PC-9 (cell line): ENCODE measurements around the gene FAM83G. TPM values are rescaled to one million over a fixed set of nuclear protein-coding genes. Genes with fewer than 3 reads are reported as not detected.

Experiments
- BruUV-seq: library from RNA; stranded (reverse); fragments of 400-500 nt; replicated peaks from 2 replicates; lab custom pipeline; 2021; lab: Mats Ljungman, UMichigan
- CTCF ChIA-PET: fragments of 300-600 bp; sonication (Branson Sonifier 250); formaldehyde crosslinking; loops from one replicate; lab custom pipeline; 2022; ENCODE audit warnings: antibody characterized with exemption; lab: Charles Lee
- POLR2A ChIA-PET: fragments of 300-600 bp; sonication (Branson Sonifier 250); formaldehyde crosslinking; loops from one replicate; lab custom pipeline; 2022; ENCODE audit warnings: antibody characterized with exemption; ENCODE audit not compliant: unreplicated experiment; lab: Charles Lee
- DNase-seq, 2 experiments: peaks; one replicate each; pipeline versions ENCODE4 v3.0.0 to v3.0.0-alpha.2; 2015 to 2022; ENCODE audit warnings: mixed read lengths in 1 of 2
- H2AFZ ChIP-seq: fragments of 200-600 bp; sonication (generic); 2 replicates; pipeline ENCODE4 v1.8.1; 2017; ENCODE audit warnings: antibody characterized with exemption
- H3F3A ChIP-seq: fragments of 200-600 bp; sonication (generic); 2 replicates; pipeline ENCODE4 v1.8.1; 2017; ENCODE audit warnings: antibody characterized with exemption, mild to moderate bottlenecking, low read depth; ENCODE audit not compliant: insufficient read depth
- H3K27ac ChIP-seq: fragments of 200-600 bp; sonication (generic); 2 replicates; pipeline ENCODE4 v1.6.1; 2016; ENCODE audit warnings: mixed run types
- H3K27me3 ChIP-seq: fragments of 200-600 bp; sonication (generic); 2 replicates; pipeline ENCODE4 v1.6.1; 2016; ENCODE audit warnings: low read depth, mixed run types; ENCODE audit not compliant: insufficient read depth
- H3K36me3 ChIP-seq: fragments of 200-600 bp; sonication (generic); 2 replicates; pipeline ENCODE4 v1.6.1; 2016; ENCODE audit warnings: low read depth, mixed run types
- H3K4me1 ChIP-seq: fragments of 200-600 bp; sonication (generic); replicated peaks from 2 replicates; pipeline ENCODE4 v1.6.1; 2016; ENCODE audit warnings: mixed run types; ENCODE audit not compliant: insufficient read depth
- H3K4me2 ChIP-seq: fragments of 200-600 bp; sonication (generic); 2 replicates; pipeline ENCODE4 v1.6.1; 2017; ENCODE audit warnings: mixed run types
- H3K4me3 ChIP-seq: fragments of 200-600 bp; sonication (generic); 2 replicates; pipeline ENCODE4 v1.6.1; 2016; ENCODE audit warnings: mixed run types
- H3K79me2 ChIP-seq: fragments of 200-600 bp; sonication (generic); 2 replicates; pipeline ENCODE4 v1.6.1; 2017; ENCODE audit warnings: low read depth, mixed run types
- H3K9me2 ChIP-seq: fragments of 200-600 bp; sonication (generic); 2 replicates; pipeline ENCODE4 v1.8.1; 2017; ENCODE audit warnings: mild to moderate bottlenecking; ENCODE audit not compliant: insufficient read depth
- H3K9me3 ChIP-seq: fragments of 200-600 bp; sonication (generic); 2 replicates; pipeline ENCODE4 v1.8.1; 2016; ENCODE audit warnings: low read depth; ENCODE audit not compliant: insufficient read depth
- H4K20me1 ChIP-seq: fragments of 200-600 bp; sonication (generic); 2 replicates; pipeline ENCODE4 v1.8.1; 2017; ENCODE audit not compliant: insufficient read depth
- CTCF ChIP-seq: fragments of 200-600 bp; sonication (generic); conservative IDR thresholded peaks from 2 replicates; pipeline ENCODE4 v1.6.1; 2017; ENCODE audit warnings: mixed run types, antibody characterized with exemption, mild to moderate bottlenecking, moderate library complexity
- EZH2 ChIP-seq: fragments of 200-600 bp; sonication (generic); IDR thresholded peaks from 2 replicates; pipeline ENCODE4 v1.8.0; 2017; ENCODE audit warnings: antibody characterized with exemption, low read depth
- intact Hi-C: fragments of 100-400 bp; cut with micrococcal nuclease; formaldehyde crosslinking; loops from one replicate; pipeline ENCODE4 v1.10.0; 2022; ENCODE audit not compliant: unreplicated experiment
- total RNA-seq: library from RNA; stranded (reverse); gene quantifications from 2 replicates; pipeline ENCODE4 v1.2.3, GENCODE V29; 2021

Gene FAM83G
- total RNA-seq, 1 experiment from 2014 or later: 30.2 TPM

- H3K36me3 ChIP-seq: no peaks in the 10 kb centered on the region
Observed at GRCh38 chr17:19017804-19018599, 13.4 kb upstream of the FAM83G start.

GRCh38 chr17:19017401-19017800, 12.8 kb upstream of the FAM83G start:
- TF ChIP-seq CTCF (no peak), EZH2 (no peak)
- H3K79me2 ChIP-seq: no peaks in the 10 kb centered on the region
- CTCF ChIA-PET: no interaction called here
- H3K27ac ChIP-seq: no peak overlapping the region
- H3K36me3 ChIP-seq: no peaks in the 10 kb centered on the region
- H3K4me3 ChIP-seq: no peak overlapping the region
- peaks cover 3% of the 10 kb centered on the region; the same call in 1 of the 2 replicates for H3K27me3 ChIP-seq
- H3K4me2 ChIP-seq: no peak overlapping the region
- H4K20me1 ChIP-seq: no peaks in the 10 kb centered on the region
- no TSS peak for BruUV-seq
- no peaks in the 10 kb centered on the region for H3K9me2 ChIP-seq
- peaks cover 7% of the 10 kb centered on the region; the same call in 1 of the 2 replicates for H3F3A ChIP-seq
- no peaks in the 10 kb centered on the region for H3K4me1 ChIP-seq
- intact Hi-C loops: no loop called here
- no peaks in the 10 kb centered on the region for H3K9me3 ChIP-seq
- no peak overlapping the region for H2AFZ ChIP-seq
- POLR2A ChIA-PET: no interaction called here
- no peak for DNase-seq

More at GRCh38 chr17:19017804-19018599, 13.4 kb upstream of the FAM83G start:
- no peaks in the 10 kb centered on the region for H3K9me2 ChIP-seq
- POLR2A ChIA-PET: no interaction called here
- no peak overlapping the region for H3K27ac ChIP-seq
- CTCF ChIA-PET: no interaction called here
- peaks cover 3% of the 10 kb centered on the region; the same call in 1 of the 2 replicates for H3K27me3 ChIP-seq
- H3F3A ChIP-seq: peaks cover 13% of the 10 kb centered on the region; the same call in 1 of the 2 replicates
- no peak for TF ChIP-seq CTCF
- no peak for TF ChIP-seq EZH2
- no TSS peak for BruUV-seq
- no peak overlapping the region for H3K4me2 ChIP-seq
- DNase-seq: no peak
- H3K4me1 ChIP-seq: no peaks in the 10 kb centered on the region
- H3K4me3 ChIP-seq: no peak overlapping the region
- intact Hi-C loops: no loop called here
- no peaks in the 10 kb centered on the region for H4K20me1 ChIP-seq
- H3K79me2 ChIP-seq: no peaks in the 10 kb centered on the region
- no peaks in the 10 kb centered on the region for H3K9me3 ChIP-seq
- no peak overlapping the region for H2AFZ ChIP-seq

GRCh38 chr17:19016881-19017280, 12.3 kb upstream of the FAM83G start:
- no peak overlapping the region for H3K4me3 ChIP-seq
- intact Hi-C loops: no loop called here
- ChIA-PET CTCF (no interaction called here), POLR2A (no interaction called here)
- no peaks in the 10 kb centered on the region for H3K36me3 ChIP-seq
- H3F3A ChIP-seq: 0 out of 2 replicates have a peak, but pooled peaks cover 4% of the 10 kb centered on the region
- no peak overlapping the region for H3K4me2 ChIP-seq
- H3K9me3 ChIP-seq: no peaks in the 10 kb centered on the region
- H3K79me2 ChIP-seq: no peaks in the 10 kb centered on the region
- peaks cover 3% of the 10 kb centered on the region; the same call in 1 of the 2 replicates for H3K27me3 ChIP-seq
- TF ChIP-seq CTCF (no peak), EZH2 (no peak)
- 0 out of 2 replicates have a peak, but pooled peaks cover under 1% of the 10 kb centered on the region for H3K4me1 ChIP-seq
- no peaks in the 10 kb centered on the region for H4K20me1 ChIP-seq
- H2AFZ ChIP-seq: no peak overlapping the region
- no peaks in the 10 kb centered on the region for H3K9me2 ChIP-seq
- no peak overlapping the region for H3K27ac ChIP-seq
- no peak for DNase-seq
- no TSS peak for BruUV-seq
